GM23338 (cell line): ENCODE data around the gene RPL26. TPM values are rescaled to one million over a fixed set of nuclear protein-coding genes. Genes with fewer than 3 reads are reported as not detected.
A peak's percentile ranks its signal among the peaks of the same experiment; 100 is the strongest.

Experiments
- ATAC-seq: fragments of 200-7000 bp; cut with Tn5 transposase; 3 replicates; pipeline ENCODE4 v1.9.1; 2020
- DNase-seq: peaks from one replicate; pipeline ENCODE4 v3.0.0-alpha.2; 2015; ENCODE audit warnings: low spot score
- H2AFZ ChIP-seq: fragments of 200-600 bp; sonication (generic); 2 replicates; pipeline ENCODE4 v1.8.0; 2016; ENCODE audit warnings: antibody characterized with exemption, mild to moderate bottlenecking, moderate library complexity
- H3F3A ChIP-seq: fragments of 200-600 bp; sonication (generic); replicated peaks from 2 replicates; pipeline ENCODE4 v1.8.0; 2017; ENCODE audit warnings: antibody characterized with exemption, mixed run types, low read depth
- H3K27ac ChIP-seq: fragments of 200-600 bp; sonication (generic); 2 replicates; pipeline ENCODE4 v1.6.1; 2016; ENCODE audit warnings: low read depth
- H3K27me3 ChIP-seq: fragments of 200-600 bp; sonication (generic); 2 replicates; pipeline ENCODE4 v1.8.0; 2016; ENCODE audit warnings: mild to moderate bottlenecking, mixed run types, moderate library complexity; ENCODE audit not compliant: insufficient read depth
- H3K36me3 ChIP-seq: fragments of 200-600 bp; sonication (generic); 2 replicates; pipeline ENCODE4 v1.8.0; 2016; ENCODE audit warnings: mild to moderate bottlenecking; ENCODE audit not compliant: insufficient read depth
- H3K4me1 ChIP-seq: fragments of 200-600 bp; sonication (generic); 2 replicates; pipeline ENCODE4 v1.8.0; 2016; ENCODE audit warnings: mild to moderate bottlenecking, moderate library complexity; ENCODE audit not compliant: insufficient read depth
- H3K4me2 ChIP-seq: fragments of 200-600 bp; sonication (generic); 2 replicates; pipeline ENCODE4 v1.7.1; 2017; ENCODE audit warnings: mixed run types
- H3K4me3 ChIP-seq: fragments of 200-600 bp; sonication (generic); 2 replicates; pipeline ENCODE4 v1.6.1; 2016; ENCODE audit warnings: mixed run types
- H3K79me2 ChIP-seq: fragments of 200-600 bp; sonication (generic); replicated peaks from 2 replicates; pipeline ENCODE4 v1.8.0; 2017; ENCODE audit warnings: mild to moderate bottlenecking; ENCODE audit not compliant: insufficient read depth
- H3K9me2 ChIP-seq: fragments of 200-600 bp; sonication (generic); 2 replicates; pipeline ENCODE4 v1.8.0; 2017; ENCODE audit not compliant: insufficient read depth
- H4K20me1 ChIP-seq: fragments of 200-600 bp; sonication (generic); replicated peaks from 2 replicates; pipeline ENCODE4 v1.8.0; 2017; ENCODE audit warnings: mild to moderate bottlenecking; ENCODE audit not compliant: insufficient read depth
- H3K27ac Mint-ChIP-seq: 2 replicates; pipeline ENCODE4 v1.8.0; 2020; ENCODE audit warnings: inconsistent platforms, mild to moderate bottlenecking, moderate library complexity, mixed read lengths
- H3K27me3 Mint-ChIP-seq: 3 replicates; pipeline ENCODE4 v1.8.0; 2022; ENCODE audit warnings: low read depth, mild to moderate bottlenecking, moderate library complexity, mixed read lengths, inconsistent platforms; ENCODE audit not compliant: insufficient read depth, poor library complexity
- H3K36me3 Mint-ChIP-seq: 3 replicates; pipeline ENCODE4 v1.8.0; 2021; ENCODE audit warnings: low read depth, mild to moderate bottlenecking, inconsistent platforms, moderate library complexity, mixed read lengths
- H3K4me1 Mint-ChIP-seq: 3 replicates; pipeline ENCODE4 v1.8.0; 2020; ENCODE audit warnings: mild to moderate bottlenecking, inconsistent platforms, mixed read lengths
- H3K4me3 Mint-ChIP-seq: 3 replicates; pipeline ENCODE4 v1.8.0; 2021; ENCODE audit warnings: moderate library complexity, mild to moderate bottlenecking, inconsistent platforms, mixed read lengths
- H3K9me3 Mint-ChIP-seq: 3 replicates; pipeline ENCODE4 v1.8.0; 2020; ENCODE audit warnings: moderate library complexity, mild to moderate bottlenecking, inconsistent platforms, mixed read lengths
- POLR2AphosphoS5 ChIP-seq: IDR thresholded peaks from 2 replicates; pipeline ENCODE4 v1.6.1; 2016; ENCODE audit warnings: antibody characterized with exemption, low read depth
- ZNF114 ChIP-seq: fragments of 250-450 bp; sonication (Bioruptor Pico); IDR thresholded peaks from 2 replicates; pipeline ENCODE4 v1.5.0; 2020; ENCODE audit warnings: mild to moderate bottlenecking, moderate library complexity
- polyA plus RNA-seq: library from polyadenylated mRNA; unstranded; fragments of >200 nt; fragmentation: Nextera tagmentation; extraction: Ambion mirVana; gene quantifications from 2 replicates; pipeline ENCODE4 v1.2.1, GENCODE V29; 2016
- total RNA-seq: library from RNA; depleted of rRNA; stranded (reverse); fragments of >200 nt; shearing (Covaris generic); gene quantifications from 2 replicates; pipeline ENCODE4 v1.2.3, GENCODE V29; 2014
- TF ChIP-seq, protein P1 (sequence below): fragments of 250-450 bp; sonication (Bioruptor Pico); IDR thresholded peaks from 2 replicates; pipeline ENCODE4 v1.5.0; 2020; ENCODE audit warnings: mild to moderate bottlenecking, moderate library complexity

Gene RPL26
- total and polyA plus RNA-seq, 2 experiments from 2014 or later: 2,274 to 3,158 TPM

GRCh38 chr17:8339540-8339939 lies 43.5 kb downstream of the RPL26 start, which contains the start of gene ODF4:
Gene ODF4 (plus strand): TSS chr17:8339840. CDS start chr17:8340052, 212 bp downstream.
- Mint-ChIP-seq H3K27ac (no peak within 1 kb of the TSS), H3K9me3 (no peaks in the 10 kb centered on the region; the same call in 2 of the 3 replicates), H3K4me1 (peaks cover 22% of the 10 kb centered on the region), H3K36me3 (no peaks in the 10 kb centered on the region), H3K27me3 (peaks cover 2% of the 10 kb centered on the region), H3K4me3 (no peak within 1 kb of the TSS; the same call in 2 of the 3 replicates)
- no peak for DNase-seq
- ATAC-seq: no peak
- no peak within 1 kb of the TSS for H3K4me3 ChIP-seq
- H3K79me2 ChIP-seq: no peaks in the 10 kb centered on the region
- no peak within 1 kb of the TSS for H3K4me2 ChIP-seq
- H3K4me1 ChIP-seq: peaks cover 19% of the 10 kb centered on the region; the same call in 1 of the 2 replicates
- no peaks in the 10 kb centered on the region for H3K36me3 ChIP-seq
- no peaks in the 10 kb centered on the region for H3K9me2 ChIP-seq
- no peaks in the 10 kb centered on the region for H4K20me1 ChIP-seq
- peak within 1 kb of the TSS; percentile 66 for H2AFZ ChIP-seq
- H3K27ac ChIP-seq: no peak within 1 kb of the TSS
- TF ChIP-seq, protein P1, sequence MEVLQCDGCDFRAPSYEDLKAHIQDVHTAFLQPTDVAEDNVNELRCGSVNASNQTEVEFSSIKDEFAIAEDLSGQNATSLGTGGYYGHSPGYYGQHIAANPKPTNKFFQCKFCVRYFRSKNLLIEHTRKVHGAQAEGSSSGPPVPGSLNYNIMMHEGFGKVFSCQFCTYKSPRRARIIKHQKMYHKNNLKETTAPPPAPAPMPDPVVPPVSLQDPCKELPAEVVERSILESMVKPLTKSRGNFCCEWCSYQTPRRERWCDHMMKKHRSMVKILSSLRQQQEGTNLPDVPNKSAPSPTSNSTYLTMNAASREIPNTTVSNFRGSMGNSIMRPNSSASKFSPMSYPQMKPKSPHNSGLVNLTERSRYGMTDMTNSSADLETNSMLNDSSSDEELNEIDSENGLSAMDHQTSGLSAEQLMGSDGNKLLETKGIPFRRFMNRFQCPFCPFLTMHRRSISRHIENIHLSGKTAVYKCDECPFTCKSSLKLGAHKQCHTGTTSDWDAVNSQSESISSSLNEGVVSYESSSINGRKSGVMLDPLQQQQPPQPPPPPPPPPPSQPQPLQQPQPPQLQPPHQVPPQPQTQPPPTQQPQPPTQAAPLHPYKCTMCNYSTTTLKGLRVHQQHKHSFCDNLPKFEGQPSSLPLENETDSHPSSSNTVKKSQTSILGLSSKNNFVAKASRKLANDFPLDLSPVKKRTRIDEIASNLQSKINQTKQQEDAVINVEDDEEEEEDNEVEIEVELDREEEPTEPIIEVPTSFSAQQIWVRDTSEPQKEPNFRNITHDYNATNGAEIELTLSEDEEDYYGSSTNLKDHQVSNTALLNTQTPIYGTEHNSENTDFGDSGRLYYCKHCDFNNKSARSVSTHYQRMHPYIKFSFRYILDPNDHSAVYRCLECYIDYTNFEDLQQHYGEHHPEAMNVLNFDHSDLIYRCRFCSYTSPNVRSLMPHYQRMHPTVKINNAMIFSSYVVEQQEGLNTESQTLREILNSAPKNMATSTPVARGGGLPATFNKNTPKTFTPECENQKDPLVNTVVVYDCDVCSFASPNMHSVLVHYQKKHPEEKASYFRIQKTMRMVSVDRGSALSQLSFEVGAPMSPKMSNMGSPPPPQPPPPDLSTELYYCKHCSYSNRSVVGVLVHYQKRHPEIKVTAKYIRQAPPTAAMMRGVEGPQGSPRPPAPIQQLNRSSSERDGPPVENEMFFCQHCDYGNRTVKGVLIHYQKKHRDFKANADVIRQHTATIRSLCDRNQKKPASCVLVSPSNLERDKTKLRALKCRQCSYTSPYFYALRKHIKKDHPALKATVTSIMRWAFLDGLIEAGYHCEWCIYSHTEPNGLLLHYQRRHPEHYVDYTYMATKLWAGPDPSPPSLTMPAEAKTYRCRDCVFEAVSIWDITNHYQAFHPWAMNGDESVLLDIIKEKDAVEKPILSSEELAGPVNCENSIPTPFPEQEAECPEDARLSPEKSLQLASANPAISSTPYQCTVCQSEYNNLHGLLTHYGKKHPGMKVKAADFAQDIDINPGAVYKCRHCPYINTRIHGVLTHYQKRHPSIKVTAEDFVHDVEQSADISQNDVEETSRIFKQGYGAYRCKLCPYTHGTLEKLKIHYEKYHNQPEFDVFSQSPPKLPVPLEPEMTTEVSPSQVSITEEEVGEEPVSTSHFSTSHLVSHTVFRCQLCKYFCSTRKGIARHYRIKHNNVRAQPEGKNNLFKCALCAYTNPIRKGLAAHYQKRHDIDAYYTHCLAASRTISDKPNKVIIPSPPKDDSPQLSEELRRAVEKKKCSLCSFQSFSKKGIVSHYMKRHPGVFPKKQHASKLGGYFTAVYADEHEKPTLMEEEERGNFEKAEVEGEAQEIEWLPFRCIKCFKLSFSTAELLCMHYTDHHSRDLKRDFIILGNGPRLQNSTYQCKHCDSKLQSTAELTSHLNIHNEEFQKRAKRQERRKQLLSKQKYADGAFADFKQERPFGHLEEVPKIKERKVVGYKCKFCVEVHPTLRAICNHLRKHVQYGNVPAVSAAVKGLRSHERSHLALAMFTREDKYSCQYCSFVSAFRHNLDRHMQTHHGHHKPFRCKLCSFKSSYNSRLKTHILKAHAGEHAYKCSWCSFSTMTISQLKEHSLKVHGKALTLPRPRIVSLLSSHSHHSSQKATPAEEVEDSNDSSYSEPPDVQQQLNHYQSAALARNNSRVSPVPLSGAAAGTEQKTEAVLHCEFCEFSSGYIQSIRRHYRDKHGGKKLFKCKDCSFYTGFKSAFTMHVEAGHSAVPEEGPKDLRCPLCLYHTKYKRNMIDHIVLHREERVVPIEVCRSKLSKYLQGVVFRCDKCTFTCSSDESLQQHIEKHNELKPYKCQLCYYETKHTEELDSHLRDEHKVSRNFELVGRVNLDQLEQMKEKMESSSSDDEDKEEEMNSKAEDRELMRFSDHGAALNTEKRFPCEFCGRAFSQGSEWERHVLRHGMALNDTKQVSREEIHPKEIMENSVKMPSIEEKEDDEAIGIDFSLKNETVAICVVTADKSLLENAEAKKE (CRISPR knock-in tag): no peak
- TF ChIP-seq POLR2AphosphoS5: no peak
- no peaks in the 10 kb centered on the region for H3K27me3 ChIP-seq
- no peaks in the 10 kb centered on the region for H3F3A ChIP-seq

- no peak overlapping the region for H3K4me2 ChIP-seq
- no peaks in the 10 kb centered on the region for H4K20me1 ChIP-seq
- no peak overlapping the region for H3K27ac ChIP-seq
- H3K36me3 ChIP-seq: no peaks in the 10 kb centered on the region
- H3K36me3 Mint-ChIP-seq: no peaks in the 10 kb centered on the region
- no peak overlapping the region for H3K27ac Mint-ChIP-seq
- peak; percentile 53 for ATAC-seq
- H3K27me3 Mint-ChIP-seq: peaks cover 2% of the 10 kb centered on the region
- peak overlapping the region; percentile 66 for H2AFZ ChIP-seq
- no peaks in the 10 kb centered on the region for H3K9me2 ChIP-seq
- H3K79me2 ChIP-seq: no peaks in the 10 kb centered on the region
- no peaks in the 10 kb centered on the region; the same call in 2 of the 3 replicates for H3K9me3 Mint-ChIP-seq
- no peak overlapping the region for H3K4me3 ChIP-seq
- peaks cover 22% of the 10 kb centered on the region for H3K4me1 Mint-ChIP-seq
- no peak for TF ChIP-seq ZNF114 (CRISPR knock-in tag)
- TF ChIP-seq, protein P1 (CRISPR knock-in tag): no peak
- peaks cover 19% of the 10 kb centered on the region; the same call in 1 of the 2 replicates for H3K4me1 ChIP-seq
- H3K4me3 Mint-ChIP-seq: no peak overlapping the region
- peak; percentile 42 for DNase-seq
- H3F3A ChIP-seq: no peaks in the 10 kb centered on the region
- H3K27me3 ChIP-seq: no peaks in the 10 kb centered on the region
Observed at GRCh38 chr17:8338753-8339140, 44.2 kb downstream of the RPL26 start.
